Activated naive CD8-positive, alpha-beta T cell treated with anti-CD3 and anti-CD28 coated beads, Interleukin-2, amount 10 ng/mL, durations not matched to agents 7 days and 5 days (primary cell): Measurements from ENCODE around the gene PLRG1. TPM values are rescaled to one million over a fixed set of nuclear protein-coding genes. Genes with fewer than 3 reads are reported as not detected.
"Not testable (repeated sequence)": the region's sequence is repeated elsewhere in the genome, so short reads cannot be mapped to it uniquely, and the experiment has no call there.

Source experiments
- ATAC-seq: fragments of 150-1000 bp; cut with Tn5 transposase; one replicate; pipeline ENCODE4 v1.10.0; 2021; ENCODE audit warnings: low read depth, moderate library complexity
- POLR2A ChIA-PET: fragments of 350-600 bp; sonication (Branson Sonifier 250); formaldehyde crosslinking; loops from one replicate; lab custom pipeline; 2021; ENCODE audit warnings: antibody characterized with exemption; lab: Charles Lee
- DNase-seq: peaks from one replicate; pipeline ENCODE4 v3.0.0; 2021
- H3K27ac Mint-ChIP-seq: one replicate; pipeline ENCODE4 v1.8.0; 2022; ENCODE audit warnings: mild to moderate bottlenecking, mixed read lengths
- H3K27me3 Mint-ChIP-seq: one replicate; pipeline ENCODE4 v1.8.0; 2022; ENCODE audit warnings: mild to moderate bottlenecking, moderate library complexity, mixed read lengths
- H3K36me3 Mint-ChIP-seq: one replicate; pipeline ENCODE4 v1.8.0; 2021; ENCODE audit warnings: mild to moderate bottlenecking, mixed read lengths
- H3K4me1 Mint-ChIP-seq: one replicate; pipeline ENCODE4 v1.8.0; 2021; ENCODE audit warnings: mixed read lengths
- H3K4me3 Mint-ChIP-seq: one replicate; pipeline ENCODE4 v1.8.0; 2022; ENCODE audit warnings: mild to moderate bottlenecking, moderate library complexity, mixed read lengths
- H3K9me3 Mint-ChIP-seq: one replicate; pipeline ENCODE4 v1.8.0; 2021; ENCODE audit warnings: mixed read lengths
- total RNA-seq, 2 experiments: library from RNA; stranded (reverse); gene quantifications; one replicate each; pipeline ENCODE4 v1.2.3, GENCODE V29; 2021

The PLRG1 gene
- total RNA-seq: 10 to 100 TPM; 74.4 to 80.8 TPM

DNA sequence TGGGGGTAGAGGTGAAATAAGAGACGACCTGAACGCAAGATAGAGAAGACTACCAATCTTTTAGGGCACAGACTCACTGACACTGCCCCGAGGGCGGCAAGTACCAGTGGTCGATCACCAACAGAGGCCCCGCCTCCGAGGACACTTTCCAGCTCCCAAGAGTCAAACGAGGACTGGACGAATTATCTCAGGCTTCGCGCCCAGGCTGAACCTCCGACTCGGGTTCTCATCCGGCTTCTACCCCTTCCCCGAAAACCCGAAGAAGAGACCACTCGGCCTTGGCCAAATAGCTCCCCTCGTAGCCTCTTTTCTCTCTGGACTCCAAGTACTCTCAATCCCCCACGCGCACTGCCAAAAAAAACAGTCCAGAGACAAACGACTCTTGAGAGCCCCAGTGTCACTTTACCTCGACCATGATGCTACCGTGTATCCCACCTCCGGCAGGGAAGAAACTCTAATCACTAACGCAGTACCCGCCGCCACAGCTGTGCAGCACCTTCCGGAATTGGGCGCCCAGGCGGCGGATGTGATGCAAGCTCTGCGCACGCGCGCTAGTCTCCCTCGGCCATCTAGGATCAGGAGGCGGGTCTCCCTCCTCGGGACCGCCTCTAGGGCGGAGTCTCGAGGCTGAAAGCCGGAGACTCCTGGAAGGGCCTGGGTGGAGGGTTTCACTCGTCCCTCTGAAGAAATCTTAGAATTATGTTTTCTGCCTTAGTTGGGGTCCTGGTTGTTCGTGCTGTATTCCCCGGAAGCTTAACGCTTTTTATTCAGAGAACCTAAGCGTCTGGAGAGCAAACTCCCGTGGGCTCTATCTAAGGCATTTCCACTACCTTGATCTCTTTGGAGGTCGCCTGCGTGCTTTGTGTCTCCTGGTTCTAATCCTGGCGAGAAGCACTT is at the start of gene PLRG1:
Gene PLRG1 (minus strand): TSS at position 507 of the 897 bp plus-strand sequence. CDS start 92 bp downstream, at position 415.
- DNase-seq: peak; percentile 97
- Mint-ChIP-seq H3K4me3 (peak within 1 kb of the TSS; percentile 100), H3K4me1 (peaks cover 13% of the 10 kb centered on the region), H3K36me3 (peaks cover 3% of the 10 kb centered on the region), H3K27me3 (no peaks in the 10 kb centered on the region), H3K9me3 (no peaks in the 10 kb centered on the region), H3K27ac (peak within 1 kb of the TSS; percentile 99)
- POLR2A ChIA-PET: interaction anchor here (0.5 to 1.4 kb wide), 4 partner anchors 66 to 1060 kb away, joined by 3 to 7 read pairs (median 3); no protein-coding TSS in a partner anchor
- ATAC-seq: peak; percentile 100

DNA sequence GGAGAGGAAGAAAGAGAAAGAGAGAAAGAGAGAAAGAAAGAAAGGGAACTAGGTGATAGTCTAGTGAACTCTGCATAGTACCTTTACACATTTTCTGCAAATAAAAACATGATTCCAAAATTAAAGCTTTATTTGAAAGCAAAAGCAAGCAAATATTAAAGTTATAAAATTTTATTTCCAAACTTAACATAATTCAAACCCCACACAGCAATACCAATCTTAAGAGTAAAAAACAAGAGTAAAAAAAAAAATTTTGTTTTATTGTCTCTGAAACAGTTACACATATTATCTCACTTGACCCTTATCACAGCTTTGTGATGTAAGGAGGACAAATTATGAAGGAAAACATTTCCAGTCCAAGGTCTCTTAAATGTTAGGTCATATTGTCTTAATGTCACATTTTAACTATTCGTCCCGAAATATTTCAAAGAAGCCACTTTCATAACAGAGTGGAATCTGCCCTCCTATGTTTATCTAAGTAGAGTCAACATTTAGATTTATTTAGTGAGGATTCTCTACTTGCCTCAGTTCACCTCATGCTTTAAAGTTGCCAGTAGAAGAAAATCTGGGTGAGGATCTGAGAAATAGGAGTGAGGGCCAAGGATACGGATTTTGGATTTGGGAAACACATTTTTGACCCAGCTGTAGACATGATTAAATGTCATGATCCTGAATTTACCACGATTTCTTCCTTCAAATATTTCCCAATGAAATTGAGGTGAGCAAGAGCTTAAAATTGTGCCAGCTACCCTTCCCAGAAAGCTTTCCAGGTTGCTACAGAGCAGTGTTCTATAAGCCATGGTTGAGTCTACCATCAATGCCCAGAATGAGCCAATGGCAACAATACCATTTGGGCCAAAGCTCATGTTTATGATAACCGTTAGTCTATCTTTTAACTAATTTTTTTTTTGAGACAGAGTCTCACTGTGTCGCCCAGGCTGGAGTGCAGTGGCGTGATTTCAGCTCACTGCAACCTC is 47.9 kb upstream of the PLRG1 start:
- POLR2A ChIA-PET: no interaction called here
- Mint-ChIP-seq H3K4me1 (no peaks in the 10 kb centered on the region), H3K9me3 (no peaks in the 10 kb centered on the region), H3K27me3 (peaks cover 21% of the 10 kb centered on the region), H3K27ac (no peak overlapping the region), H3K4me3 (no peak overlapping the region), H3K36me3 (no peaks in the 10 kb centered on the region)
- no peak for DNase-seq
- ATAC-seq: no peak

- H3K9me3 Mint-ChIP-seq, H3K36me3 Mint-ChIP-seq, H3K4me3 Mint-ChIP-seq, H3K27ac Mint-ChIP-seq, DNase-seq, H3K4me1 Mint-ChIP-seq, ATAC-seq, POLR2A ChIA-PET: not testable (repeated sequence)
- H3K27me3 Mint-ChIP-seq: peaks cover 21% of the 10 kb centered on the region
These were observed 47.1 kb upstream of the PLRG1 start for GRCh38 chr4:154597281-154597680.

GRCh38 chr4:154595807-154596206 is 45.6 kb upstream of the PLRG1 start:
- POLR2A ChIA-PET: no interaction called here
- peaks cover 21% of the 10 kb centered on the region for H3K27me3 Mint-ChIP-seq
- DNase-seq (no peak), ATAC-seq (no peak)
- H3K9me3 Mint-ChIP-seq: no peaks in the 10 kb centered on the region
- H3K4me1 Mint-ChIP-seq: no peaks in the 10 kb centered on the region
- H3K27ac Mint-ChIP-seq: no peak overlapping the region
- H3K4me3 Mint-ChIP-seq: no peak overlapping the region
- H3K36me3 Mint-ChIP-seq: no peaks in the 10 kb centered on the region

GRCh38 chr4:154594343-154594742 is 44.1 kb upstream of the PLRG1 start:
- POLR2A ChIA-PET, H3K36me3 Mint-ChIP-seq, H3K9me3 Mint-ChIP-seq, H3K27ac Mint-ChIP-seq, DNase-seq, H3K4me3 Mint-ChIP-seq, H3K4me1 Mint-ChIP-seq, ATAC-seq: not testable (repeated sequence)
- H3K27me3 Mint-ChIP-seq: peaks cover 16% of the 10 kb centered on the region

DNA sequence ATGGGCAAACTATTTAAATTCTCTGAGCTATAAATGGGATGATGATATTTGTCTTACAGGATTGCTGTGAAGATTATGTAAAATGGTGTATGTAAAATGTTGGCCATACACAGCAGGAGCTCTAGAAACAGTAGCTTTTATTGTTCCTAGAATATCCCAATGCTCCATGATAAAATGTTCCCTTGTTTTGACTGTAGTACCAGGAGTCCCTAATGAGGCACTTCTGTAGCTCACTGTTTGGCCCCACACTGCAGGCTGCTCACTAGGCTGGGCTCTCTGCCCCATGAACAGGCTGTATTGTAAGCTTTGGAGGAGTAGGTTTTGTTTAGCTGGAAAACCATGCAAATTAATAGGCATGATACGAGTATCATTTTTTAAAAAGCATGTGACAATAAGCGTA is 43.7 kb upstream of the PLRG1 start:
- no peak overlapping the region for H3K4me3 Mint-ChIP-seq
- no peak for ATAC-seq

GRCh38 chr4:154591890-154592289 is 41.7 kb upstream of the PLRG1 start:
- ATAC-seq (no peak), DNase-seq (no peak)
- Mint-ChIP-seq H3K9me3 (no peaks in the 10 kb centered on the region), H3K4me1 (no peaks in the 10 kb centered on the region), H3K27me3 (peaks cover 20% of the 10 kb centered on the region), H3K27ac (no peak overlapping the region), H3K4me3 (no peak overlapping the region), H3K36me3 (no peaks in the 10 kb centered on the region)
- POLR2A ChIA-PET: no interaction called here

More for the DNA sequence above, 43.7 kb upstream of the PLRG1 start:
- Mint-ChIP-seq H3K4me1 (no peaks in the 10 kb centered on the region), H3K27ac (no peak overlapping the region), H3K9me3 (no peaks in the 10 kb centered on the region), H3K36me3 (no peaks in the 10 kb centered on the region), H3K27me3 (peaks cover 18% of the 10 kb centered on the region)
- POLR2A ChIA-PET: no interaction called here
- no peak for DNase-seq

DNA sequence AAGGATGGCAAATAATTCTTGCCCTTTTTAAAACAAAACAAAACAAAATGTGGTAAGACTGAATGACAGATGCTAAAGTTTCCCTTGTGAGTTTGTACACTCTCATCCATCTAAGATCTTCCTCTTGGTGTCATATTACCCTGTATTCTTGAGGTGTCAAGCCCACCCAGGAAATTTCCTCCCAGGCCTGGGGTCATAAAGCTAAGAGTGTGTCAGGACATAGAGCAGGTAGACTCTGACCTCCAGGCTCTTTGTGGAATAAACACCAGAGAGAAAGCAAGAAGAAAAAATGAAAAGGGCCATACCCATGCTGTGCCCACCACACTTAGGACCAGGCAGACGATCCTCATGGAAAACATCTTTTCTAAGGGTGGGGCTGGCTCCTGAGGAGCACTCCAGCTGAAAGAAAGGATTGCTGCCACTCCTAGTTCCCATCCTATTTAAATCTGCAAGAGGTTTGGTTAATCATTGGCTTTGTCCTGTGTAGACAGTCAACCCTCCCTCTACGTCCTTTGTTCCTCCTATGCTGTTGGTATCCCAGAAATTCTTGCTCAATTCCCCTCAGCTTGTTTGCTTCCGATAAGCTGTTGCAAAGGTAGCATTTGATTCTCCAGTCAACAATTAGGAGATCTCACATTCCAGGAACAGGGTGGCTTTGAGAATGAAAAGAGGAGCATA is 40.3 kb upstream of the PLRG1 start, which contains the start of gene FGA:
Gene FGA (minus strand): TSS at position 414 of the 678 bp plus-strand sequence. CDS start 55 bp downstream, at position 359.
- Mint-ChIP-seq H3K36me3 (no peaks in the 10 kb centered on the region), H3K4me1 (no peaks in the 10 kb centered on the region), H3K27me3 (peaks cover 14% of the 10 kb centered on the region), H3K9me3 (no peaks in the 10 kb centered on the region), H3K27ac (no peak within 1 kb of the TSS), H3K4me3 (no peak within 1 kb of the TSS)
- POLR2A ChIA-PET: no interaction called here
- ATAC-seq (no peak), DNase-seq (no peak)

DNA sequence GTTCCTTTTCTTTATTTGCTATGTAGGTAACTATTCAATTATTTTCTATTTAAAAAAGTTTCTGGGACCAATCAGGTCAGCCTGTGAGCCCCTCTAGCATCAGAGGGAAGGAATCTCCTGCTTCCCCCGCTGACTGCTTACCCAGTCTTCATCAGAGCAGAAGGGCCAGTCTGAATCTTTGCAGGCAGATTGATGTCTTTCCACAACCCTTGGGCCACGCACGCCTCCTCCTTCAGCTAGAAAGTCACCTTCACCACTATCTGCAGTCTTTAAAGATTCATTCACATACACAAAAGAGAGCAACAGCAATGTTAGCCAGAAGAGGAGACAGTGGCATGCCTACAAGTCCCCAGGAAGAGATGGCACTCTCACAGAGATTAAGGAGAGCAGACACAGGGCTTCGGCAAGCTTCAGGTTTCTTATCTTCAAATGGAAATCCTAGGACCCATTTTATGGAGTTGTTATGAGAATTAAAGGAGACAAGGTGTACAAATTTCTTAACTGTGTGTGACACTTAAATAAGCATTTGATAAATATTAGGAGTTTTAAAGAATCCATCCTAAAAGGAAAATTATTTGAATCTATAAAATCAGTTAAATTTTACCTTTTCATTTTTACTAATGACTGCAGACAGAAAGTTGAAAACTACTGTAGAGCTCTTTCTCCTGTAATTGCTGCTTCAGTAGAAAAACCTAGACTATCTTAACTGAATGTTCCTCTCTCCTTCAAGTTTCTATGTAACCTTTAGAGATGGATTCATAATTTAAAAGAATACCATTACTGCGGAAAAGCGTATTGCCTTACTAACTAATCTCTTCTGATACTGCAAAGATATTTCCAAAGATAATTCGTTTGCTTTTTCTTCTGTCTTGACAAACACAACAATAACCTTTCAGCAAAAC is 39.3 kb upstream of the PLRG1 start:
- ATAC-seq: no peak
- no peaks in the 10 kb centered on the region for H3K9me3 Mint-ChIP-seq
- DNase-seq: no peak
- POLR2A ChIA-PET: no interaction called here
- no peak overlapping the region for H3K27ac Mint-ChIP-seq
- H3K27me3 Mint-ChIP-seq: peaks cover 14% of the 10 kb centered on the region
- no peaks in the 10 kb centered on the region for H3K4me1 Mint-ChIP-seq
- no peak overlapping the region for H3K4me3 Mint-ChIP-seq
- H3K36me3 Mint-ChIP-seq: no peaks in the 10 kb centered on the region

- POLR2A ChIA-PET: no interaction called here
- no peak for ATAC-seq
- Mint-ChIP-seq H3K27ac (no peak overlapping the region), H3K36me3 (no peaks in the 10 kb centered on the region), H3K4me1 (no peaks in the 10 kb centered on the region), H3K4me3 (no peak overlapping the region), H3K9me3 (no peaks in the 10 kb centered on the region), H3K27me3 (peaks cover 14% of the 10 kb centered on the region)
- no peak for DNase-seq
These were observed 38.0 kb upstream of the PLRG1 start for GRCh38 chr4:154588198-154588597.

DNA sequence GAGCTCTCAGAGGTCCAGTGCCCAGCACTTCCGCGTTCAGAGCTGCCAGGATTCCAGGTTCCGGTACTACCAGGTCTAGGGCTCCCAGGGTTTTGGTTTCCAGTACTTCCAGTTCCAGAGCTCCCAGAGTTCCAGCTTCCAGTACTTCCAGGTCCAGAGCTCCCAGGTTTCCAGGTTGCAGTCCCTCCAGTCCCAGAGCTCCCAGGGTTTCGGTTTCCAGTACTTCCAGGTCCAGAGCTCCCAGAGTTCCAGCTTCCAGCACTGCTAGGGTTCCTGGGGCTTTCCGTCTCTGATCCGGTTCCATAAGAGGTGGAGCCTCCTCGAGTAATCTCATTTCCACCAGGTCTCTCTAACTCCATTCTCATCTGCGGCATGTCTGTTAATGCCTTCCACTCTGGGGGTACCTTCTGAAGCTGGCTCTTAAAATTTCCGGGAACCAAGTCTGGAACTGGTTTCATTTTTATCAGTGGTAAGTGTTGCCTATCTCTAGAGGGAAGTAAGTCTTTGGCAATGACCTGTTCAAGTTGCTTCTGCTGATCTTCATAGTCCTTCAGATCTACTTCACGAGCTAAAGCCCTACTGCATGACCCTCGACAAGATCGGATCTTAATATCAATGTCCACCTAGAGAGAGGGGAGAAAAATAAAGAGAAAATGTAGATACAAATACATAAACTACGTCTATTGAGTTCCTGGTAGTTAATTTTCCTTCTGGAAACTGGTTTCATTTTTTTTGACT is 36.3 kb upstream of the PLRG1 start:
- Mint-ChIP-seq H3K27me3 (peaks cover 15% of the 10 kb centered on the region), H3K4me3 (no peak overlapping the region), H3K27ac (no peak overlapping the region), H3K9me3 (no peaks in the 10 kb centered on the region), H3K4me1 (no peaks in the 10 kb centered on the region), H3K36me3 (no peaks in the 10 kb centered on the region)
- ATAC-seq (no peak), DNase-seq (no peak)
- POLR2A ChIA-PET: no interaction called here
